GM21717 (cell line): Measurements from ENCODE around the gene ATP10B.

Experiments used
- ATAC-seq: cut with Tn5 transposase; IDR thresholded peaks from one replicate; pipeline ENCODE4 v1.9.1; 2021; ENCODE audit warnings: mild to moderate bottlenecking, moderate library complexity; ENCODE audit not compliant: unreplicated experiment

The ATP10B gene

DNA sequence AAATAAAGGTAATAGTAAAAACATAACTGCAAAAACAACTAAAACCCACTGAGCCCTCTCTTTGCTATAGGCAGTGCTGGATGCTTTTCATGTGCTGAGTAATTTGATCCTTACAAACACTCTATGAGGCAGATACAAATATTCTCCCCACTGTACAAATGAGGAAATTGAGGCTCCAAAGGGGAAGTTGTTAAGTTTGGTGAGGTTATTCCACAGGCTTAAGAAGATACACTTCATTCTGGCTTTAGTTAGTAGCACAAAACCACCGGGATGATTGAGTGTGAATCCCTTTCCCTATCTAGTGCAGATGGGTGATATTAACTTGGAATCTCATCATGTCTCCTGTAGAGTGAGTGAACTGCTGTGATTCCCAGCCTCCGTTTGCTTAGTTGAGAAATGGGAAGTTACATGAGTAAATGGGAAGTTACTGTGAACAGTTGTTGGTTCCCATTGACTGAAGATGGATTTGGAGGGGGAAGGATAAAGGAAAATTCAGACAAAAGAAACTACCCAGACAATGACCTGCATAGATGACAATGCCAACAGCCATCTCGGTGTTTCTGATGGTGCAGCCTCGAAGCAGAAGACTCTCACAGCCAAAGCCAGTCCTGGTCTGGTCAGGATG is 208.3 kb downstream of the ATP10B start:
- no peak for ATAC-seq

DNA sequence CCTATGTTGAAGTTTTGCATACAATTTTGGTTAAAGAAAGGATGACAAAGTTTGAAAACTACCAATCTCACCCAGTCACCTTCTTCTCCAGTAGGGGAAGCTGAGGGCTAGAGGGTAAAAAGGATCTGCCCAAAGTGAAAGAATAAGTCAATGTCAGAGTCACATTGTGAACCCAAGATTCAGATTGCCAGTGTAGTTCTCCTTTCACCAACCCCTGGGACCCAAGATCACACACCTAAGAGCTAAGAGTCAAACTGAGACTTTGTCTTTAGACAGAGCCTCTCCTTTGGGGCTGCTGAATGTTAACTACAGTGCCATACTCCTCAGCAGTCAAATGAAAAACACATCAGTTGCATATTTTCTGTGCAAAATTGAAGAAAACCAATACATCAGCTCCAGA is 210.6 kb downstream of the ATP10B start:
- ATAC-seq, result peak; percentile 57

DNA sequence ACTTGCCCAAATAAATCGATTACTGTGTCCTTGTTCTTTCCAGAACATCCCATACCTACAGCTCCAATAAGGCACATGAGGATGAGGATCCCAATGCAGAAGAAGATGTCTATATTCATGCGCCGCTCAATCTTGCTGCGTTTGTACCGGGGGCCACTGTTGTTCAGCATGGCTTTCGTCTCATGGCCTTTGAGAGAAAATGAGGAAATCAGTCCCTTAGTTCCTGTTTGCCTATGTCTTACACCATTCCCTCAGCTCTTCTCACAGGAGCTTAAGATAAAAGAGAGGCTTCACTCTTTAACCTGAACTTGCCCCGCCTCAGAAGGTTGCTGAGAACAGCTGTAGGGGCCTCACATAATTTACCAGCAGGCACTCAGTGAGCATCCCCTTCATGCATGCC is 211.6 kb downstream of the ATP10B start:
- no peak for ATAC-seq

DNA sequence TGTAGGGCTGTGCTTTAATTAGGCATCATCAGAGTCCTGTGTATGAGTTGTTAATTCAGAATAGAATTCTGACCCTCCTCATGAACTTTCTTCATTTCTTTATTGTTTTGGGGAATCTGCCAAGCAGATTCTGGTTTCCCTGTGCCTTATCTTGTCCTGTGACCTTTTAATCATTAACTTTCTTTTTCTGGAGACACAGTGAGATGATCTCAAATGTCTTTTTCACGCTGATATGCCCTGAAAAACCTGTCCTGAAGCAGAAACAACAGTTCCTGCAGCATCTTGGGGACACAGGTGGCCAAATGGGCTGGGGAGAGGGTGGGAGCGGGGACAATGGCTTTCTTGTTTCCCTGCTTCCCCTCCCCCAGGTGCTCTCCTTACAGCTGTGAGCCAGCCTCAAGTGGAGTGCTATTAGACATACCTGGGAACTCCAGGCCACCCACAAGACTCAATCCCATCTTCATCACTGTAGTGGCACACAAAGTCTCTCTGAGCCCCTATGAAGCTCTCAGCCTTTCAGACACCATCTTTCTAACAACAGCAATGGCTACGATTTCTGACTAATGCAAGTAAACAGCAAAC is 213.8 kb downstream of the ATP10B start:
- no peak for ATAC-seq

DNA sequence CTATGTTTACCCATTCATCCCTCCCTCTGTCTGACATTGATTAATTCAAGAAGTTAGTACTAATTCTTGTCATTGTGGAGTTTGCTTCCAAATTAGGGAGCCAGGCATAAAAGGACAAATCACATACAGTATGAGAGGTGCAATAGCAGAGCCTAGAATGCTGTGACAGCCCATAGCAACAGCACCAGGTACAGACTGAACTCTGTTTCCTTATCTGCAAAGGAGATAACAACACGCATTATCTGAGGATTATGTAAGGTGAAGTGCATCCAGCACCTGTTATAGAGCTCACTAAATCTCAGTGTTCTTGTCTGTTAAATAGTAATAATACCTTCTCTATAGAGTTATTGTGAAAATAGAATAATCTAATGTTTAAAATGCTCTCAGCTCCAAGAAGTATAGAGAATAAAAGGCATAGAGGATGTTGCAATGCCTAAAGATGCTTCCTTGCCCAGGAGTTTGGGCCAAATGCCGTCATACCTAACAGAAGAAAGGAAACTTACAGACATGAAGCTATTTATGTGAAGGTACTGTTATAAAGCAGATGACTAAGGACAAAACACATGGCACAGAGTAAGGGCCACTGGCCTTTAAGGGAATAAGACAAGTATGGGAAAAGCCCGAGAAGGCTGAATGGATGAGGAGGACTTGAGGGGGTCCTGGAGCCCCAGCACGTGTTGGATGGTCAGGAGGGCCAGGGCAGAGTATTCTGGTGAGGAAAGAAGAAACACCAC is 214.5 kb downstream of the ATP10B start:
- no peak for ATAC-seq

DNA sequence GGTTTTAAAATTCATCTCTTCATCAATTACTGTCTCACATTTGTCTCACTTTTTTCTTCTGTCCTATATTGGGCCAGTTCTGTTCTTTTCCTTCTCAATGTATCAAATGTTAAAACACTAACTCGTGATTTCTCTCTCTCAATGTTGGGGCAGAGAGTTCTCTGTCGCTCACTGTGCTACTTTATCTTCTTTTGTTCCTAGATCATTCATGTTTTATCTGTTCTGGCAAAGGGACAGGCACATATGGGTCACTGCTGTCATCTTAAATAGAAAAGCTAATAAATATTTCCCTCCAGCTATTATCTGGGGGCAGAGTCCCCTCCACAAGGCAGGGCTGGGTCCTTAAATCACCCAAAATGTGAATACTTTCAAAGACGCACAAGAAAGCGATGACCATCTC is 216.3 kb downstream of the ATP10B start:
- no peak for ATAC-seq

DNA sequence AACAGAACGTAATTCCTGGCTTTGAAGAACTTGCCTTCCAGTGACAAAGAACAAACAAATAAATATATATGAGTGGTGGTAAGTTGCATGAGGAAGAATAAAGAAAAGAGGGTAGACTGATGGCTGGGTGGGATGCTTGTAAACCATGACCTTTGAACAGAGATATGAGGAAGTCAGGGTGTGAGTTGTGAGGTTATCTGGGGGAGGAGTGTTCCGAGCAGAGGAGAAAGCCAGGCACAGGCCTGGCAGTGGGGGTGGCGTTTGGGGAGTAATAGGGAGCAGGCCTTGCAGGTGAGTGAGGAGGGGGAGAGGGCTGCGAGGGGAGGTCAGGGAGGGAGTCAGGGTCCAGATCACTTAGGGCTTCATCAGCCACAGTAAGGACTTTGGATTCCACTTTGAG is 217.0 kb downstream of the ATP10B start:
- ATAC-seq, result no peak

DNA sequence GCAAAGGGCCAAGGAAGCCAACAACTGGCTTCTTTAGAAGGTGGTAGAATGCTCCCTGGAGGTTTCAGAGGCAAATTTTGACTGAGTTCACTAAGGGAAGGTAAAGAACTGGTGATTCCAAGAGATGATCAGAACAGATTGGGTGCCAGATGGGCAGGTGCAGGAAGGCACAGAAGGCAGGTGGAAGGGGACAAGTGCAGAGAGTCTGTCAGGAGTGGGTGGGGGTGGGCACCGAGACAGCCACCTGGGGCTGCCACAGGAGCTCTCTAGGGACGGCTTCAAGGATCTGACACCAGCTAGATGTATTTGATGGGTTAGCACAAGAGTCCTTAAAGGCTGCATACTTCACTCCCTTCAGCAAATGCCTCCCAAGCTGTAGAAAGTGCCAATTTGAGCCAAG is 223.0 kb downstream of the ATP10B start:
- no peak for ATAC-seq

DNA sequence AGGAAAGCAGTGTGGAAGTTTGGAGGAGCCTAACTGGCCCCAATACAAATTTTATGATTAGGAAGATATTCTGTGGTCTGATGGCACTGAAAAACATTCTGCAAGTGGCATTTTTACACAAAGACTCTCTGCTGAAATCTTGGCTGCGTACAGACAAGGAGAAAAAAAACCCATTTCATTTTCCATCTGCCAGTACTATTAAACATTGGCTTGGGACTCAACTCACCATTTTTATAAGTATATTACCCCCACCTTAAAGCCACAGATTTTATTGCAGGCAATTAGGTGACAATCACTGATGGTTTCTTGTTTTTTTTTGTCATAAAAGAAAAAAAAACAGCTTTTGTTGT is 223.4 kb downstream of the ATP10B start:
- ATAC-seq, result no peak

GRCh38 chr5:160627921-160628618 is 223.9 kb downstream of the ATP10B start:
- ATAC-seq, result no peak

DNA sequence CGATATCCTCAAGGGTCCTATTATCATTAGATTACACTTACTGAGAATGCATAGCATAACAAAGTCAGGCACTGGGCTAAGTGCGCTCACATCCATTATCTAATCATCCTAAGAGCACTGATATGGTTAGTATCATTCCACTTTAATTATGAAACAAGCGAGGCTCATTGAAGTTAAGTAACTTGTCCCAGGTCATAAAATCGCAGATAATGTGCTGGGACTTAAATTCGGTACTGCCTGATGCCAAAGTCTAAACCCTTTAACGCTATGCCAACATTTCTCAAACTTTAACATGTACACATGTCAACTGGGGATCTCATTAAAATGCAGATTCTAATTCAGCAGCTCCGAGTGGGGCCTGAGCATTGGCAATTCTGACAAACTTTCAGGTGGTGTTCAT is 225.7 kb downstream of the ATP10B start:
- ATAC-seq, result no peak

- ATAC-seq, result no peak
These were observed 230.5 kb downstream of the ATP10B start for GRCh38 chr5:160621526-160621925.

DNA sequence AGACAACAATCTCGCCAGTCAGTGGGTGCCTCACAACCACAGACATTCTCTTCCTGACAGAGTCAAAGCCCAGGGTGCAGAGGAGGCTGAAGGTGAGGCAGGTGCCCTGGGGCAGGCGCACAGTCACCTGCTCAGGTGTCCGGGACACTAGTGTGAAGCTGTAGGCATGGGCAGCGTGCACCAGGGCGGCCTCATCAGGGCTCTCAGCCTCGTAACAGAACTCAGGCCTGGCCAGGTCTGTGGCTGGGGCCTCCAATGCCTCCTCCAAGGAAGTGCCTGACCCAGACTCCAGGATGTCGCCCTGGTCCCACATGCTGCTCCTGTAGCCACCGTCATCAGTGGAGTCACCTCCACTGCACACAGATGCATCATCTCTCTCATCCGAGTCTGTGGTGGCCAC is 231.6 kb downstream of the ATP10B start:
- ATAC-seq, result no peak

GRCh38 chr5:160619381-160619780 is 232.6 kb downstream of the ATP10B start:
- ATAC-seq, result no peak

DNA sequence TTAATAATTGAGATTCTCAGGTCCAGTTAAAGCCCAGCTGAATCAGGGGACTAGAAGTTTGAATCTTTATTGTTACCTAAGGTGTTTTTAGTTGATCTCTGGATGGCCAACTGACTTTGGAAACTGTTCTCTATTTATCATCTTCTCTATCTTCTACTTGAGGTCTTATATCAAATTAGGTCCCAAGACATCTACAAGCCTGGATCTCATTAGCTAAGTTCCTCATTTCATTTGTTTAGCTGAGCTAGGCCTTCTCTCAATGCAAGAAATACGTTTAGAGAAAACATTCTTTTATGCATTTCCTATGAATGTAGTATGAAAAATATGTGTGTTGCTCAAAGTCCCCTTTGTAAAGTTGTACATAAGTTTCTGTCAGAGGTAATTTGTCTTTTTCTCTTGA is 233.7 kb downstream of the ATP10B start:
- no peak for ATAC-seq

- ATAC-seq, result no peak
These were observed 235.1 kb downstream of the ATP10B start for GRCh38 chr5:160616712-160617497.

DNA sequence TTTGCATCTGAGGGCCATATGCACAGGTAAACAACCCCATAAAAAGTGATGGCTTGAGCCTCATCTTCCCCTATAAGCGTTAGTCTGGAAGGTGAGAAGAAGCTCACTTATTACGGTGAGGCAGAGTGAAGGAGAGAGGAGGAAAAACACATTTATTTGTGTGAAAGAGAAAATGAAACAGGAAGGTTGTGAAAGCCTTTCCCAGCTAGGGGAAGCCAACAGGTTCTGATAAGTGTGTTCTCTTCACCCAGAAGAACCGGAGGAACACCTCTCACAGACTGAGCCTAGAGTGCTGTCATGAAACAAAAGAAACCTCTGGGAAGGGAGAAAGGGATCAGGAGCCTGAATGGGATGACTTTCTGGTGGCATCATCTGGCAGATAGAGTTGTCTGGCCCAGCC is 237.9 kb downstream of the ATP10B start:
- no peak for ATAC-seq

DNA sequence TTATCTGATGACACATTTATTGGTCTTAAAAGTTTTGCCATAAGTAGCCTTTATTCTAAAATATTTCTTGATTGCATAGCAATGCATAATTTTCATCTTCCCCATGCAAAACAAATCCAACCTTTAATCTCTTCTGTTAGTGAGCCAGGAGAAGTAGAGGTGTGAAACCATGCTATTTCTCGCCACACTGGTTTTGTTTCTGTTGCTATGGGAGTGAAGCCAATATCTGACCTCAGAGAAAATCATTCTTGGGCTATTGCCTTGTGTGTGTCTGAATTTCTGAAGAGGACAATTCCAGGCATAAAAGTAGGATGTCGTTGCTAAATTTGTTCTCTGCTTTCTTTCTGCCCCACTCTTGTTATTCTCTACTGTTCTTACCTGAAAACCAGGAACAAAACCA is 246.7 kb downstream of the ATP10B start:
- ATAC-seq, result no peak

DNA sequence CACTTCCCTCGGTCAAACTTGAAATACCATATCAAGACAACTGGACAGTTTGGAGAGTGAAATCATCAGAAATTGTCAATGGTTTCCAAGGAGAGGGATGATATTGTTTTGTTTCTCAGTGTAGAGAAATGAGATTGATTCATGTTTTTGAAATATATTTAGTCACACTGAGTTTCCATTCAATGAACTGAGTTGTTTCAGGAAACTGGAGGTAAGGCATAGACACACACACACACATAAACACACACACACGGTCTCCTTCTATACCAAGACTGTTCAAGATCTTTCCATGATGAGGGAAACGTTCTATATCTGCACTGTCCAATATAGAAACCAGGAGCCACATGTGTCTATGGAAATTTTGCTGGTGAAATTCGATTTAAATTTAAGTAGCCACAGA is 247.5 kb downstream of the ATP10B start:
- no peak for ATAC-seq

DNA sequence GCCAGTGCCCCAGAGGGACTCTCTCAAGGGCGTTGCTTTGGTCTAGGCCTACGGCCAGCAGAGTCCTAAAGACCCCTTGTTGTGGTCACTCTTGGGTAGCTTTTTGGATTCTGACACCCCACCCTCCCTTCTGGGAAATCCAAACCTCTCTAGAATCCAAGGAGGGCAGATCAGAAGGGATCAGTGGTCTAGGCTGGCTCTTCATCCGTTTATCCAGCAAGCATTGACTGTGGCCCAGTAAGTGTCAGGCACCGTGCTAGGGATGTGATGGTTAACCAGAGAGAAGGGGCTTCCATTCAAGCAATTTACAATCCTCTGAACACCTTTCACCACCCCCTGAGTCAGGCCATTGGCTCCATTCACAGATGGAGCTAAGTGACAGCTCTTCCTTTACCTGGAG is 249.3 kb downstream of the ATP10B start:
- no peak for ATAC-seq

- no peak for ATAC-seq
These were observed 251.0 kb downstream of the ATP10B start for GRCh38 chr5:160601046-160601445.
